BLaER1 treated with 17β-estradiol and CSF1 and Interleukin-3, amounts not matched to agents 10 nM and 100 nM (cell line): Measurements from ENCODE around the gene ENTHD1.

Experiments used
- H3K27ac ChIP-seq, 11 experiments: shearing (Covaris generic); formaldehyde crosslinking; 2 replicates each; pipeline ENCODE4 v1.8.1; 2022
- H3K27me3 ChIP-seq, 11 experiments: shearing (Covaris generic); formaldehyde crosslinking; 2 replicates each; pipeline ENCODE4 v1.8.1; 2022
- H3K36me3 ChIP-seq, 11 experiments: shearing (Covaris generic); formaldehyde crosslinking; 2 replicates each; pipeline ENCODE4 v1.8.1; 2022
- H3K4me1 ChIP-seq, 10 experiments: shearing (Covaris generic); formaldehyde crosslinking; 2 replicates each; pipeline ENCODE4 v1.8.1; 2022
- H3K4me2 ChIP-seq, 11 experiments: shearing (Covaris generic); formaldehyde crosslinking; 2 replicates each; pipeline ENCODE4 v1.8.1; 2022
- H3K4me3 ChIP-seq, 10 experiments: shearing (Covaris generic); formaldehyde crosslinking; 2 replicates each; pipeline ENCODE4 v1.8.1; 2022
- H3K9ac ChIP-seq, 11 experiments: shearing (Covaris generic); formaldehyde crosslinking; 2 replicates each; pipeline ENCODE4 v1.8.1; 2022
- H3K9me3 ChIP-seq, 11 experiments: shearing (Covaris generic); formaldehyde crosslinking; replicated peaks in 1 of 11; 2 replicates each; pipeline ENCODE4 v1.8.1; 2022
- H4K20me1 ChIP-seq, 11 experiments: shearing (Covaris generic); formaldehyde crosslinking; 2 replicates each; pipeline ENCODE4 v1.8.1; 2022
- Cebpa-rat ChIP-seq, 11 experiments: shearing (Covaris generic); IDR thresholded peaks; 2 replicates each; pipeline ENCODE4 v1.8.1; 2022

The ENTHD1 gene

DNA sequence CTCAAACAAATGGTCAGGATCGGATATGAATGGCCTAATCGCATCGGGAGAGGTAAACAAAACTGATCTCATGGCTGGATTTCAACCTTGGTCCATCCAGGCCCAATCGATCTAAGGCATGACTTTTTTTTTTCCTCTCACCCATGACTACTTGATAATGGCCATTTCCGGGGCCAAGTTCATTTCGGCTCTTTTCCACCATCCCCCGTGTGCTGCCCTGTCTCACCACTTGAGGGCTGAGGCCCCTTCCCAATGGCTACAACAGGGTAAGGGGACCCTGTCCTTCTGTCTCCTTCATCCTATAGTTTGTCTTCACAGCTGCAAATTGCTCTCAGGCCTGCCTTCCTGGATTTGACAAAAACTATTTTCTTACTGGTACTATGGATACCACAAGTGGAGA, 34.0 kb upstream of the ENTHD1 start:
- H3K27me3 ChIP-seq, result no peaks in the 10 kb centered on the region
- H3K9ac ChIP-seq, result no peak overlapping the region
- peaks cover 19 to 64% (median 43%) of the 10 kb centered on the region in 10 experiments for H3K4me1 ChIP-seq
- H3K4me2 ChIP-seq, result no peak overlapping the region; a peak in 2 of 22 replicates
- no peaks in the 10 kb centered on the region for H3K36me3 ChIP-seq
- H3K27ac ChIP-seq, result no peak overlapping the region
- H3K9me3 ChIP-seq, result no peaks in the 10 kb centered on the region
- H3K4me3 ChIP-seq, result no peak overlapping the region
- H4K20me1 ChIP-seq, result no peaks in the 10 kb centered on the region
- no peak for TF ChIP-seq Cebpa-rat (IDR thresholded peaks at IDR 0.05)

DNA sequence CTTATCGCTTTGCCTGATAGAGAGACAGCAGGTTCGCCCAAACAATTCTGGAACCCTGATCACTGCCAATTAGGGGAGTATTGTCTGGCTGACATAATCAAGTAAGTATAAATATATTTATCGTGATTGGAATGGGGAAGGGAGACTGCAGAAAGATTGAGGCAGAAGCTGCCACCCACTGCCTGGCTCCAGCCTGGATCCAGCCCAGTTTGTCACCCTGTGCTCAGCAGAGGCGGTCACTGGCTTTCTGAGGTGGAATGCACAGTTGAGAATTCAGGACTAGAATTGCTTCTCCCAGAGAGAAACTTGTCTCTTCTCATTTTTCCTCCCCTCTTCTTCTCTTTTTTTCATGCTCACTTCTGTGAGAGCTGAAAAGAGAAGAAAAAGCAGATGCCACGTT, 33.2 kb upstream of the ENTHD1 start:
- no peak for TF ChIP-seq Cebpa-rat (IDR thresholded peaks at IDR 0.05)
- Histone ChIP-seq H3K4me2 (peak overlapping the region in 10 of 11 experiments; percentile 4 to 56 (median 38); a peak in 14 of 22 replicates), H4K20me1 (no peaks in the 10 kb centered on the region), H3K36me3 (no peaks in the 10 kb centered on the region), H3K27me3 (no peaks in the 10 kb centered on the region), H3K9me3 (no peaks in the 10 kb centered on the region), H3K4me3 (no peak overlapping the region), H3K27ac (no peak overlapping the region), H3K4me1 (peaks cover 19 to 60% (median 41%) of the 10 kb centered on the region in 10 experiments), H3K9ac (no peak overlapping the region)

DNA sequence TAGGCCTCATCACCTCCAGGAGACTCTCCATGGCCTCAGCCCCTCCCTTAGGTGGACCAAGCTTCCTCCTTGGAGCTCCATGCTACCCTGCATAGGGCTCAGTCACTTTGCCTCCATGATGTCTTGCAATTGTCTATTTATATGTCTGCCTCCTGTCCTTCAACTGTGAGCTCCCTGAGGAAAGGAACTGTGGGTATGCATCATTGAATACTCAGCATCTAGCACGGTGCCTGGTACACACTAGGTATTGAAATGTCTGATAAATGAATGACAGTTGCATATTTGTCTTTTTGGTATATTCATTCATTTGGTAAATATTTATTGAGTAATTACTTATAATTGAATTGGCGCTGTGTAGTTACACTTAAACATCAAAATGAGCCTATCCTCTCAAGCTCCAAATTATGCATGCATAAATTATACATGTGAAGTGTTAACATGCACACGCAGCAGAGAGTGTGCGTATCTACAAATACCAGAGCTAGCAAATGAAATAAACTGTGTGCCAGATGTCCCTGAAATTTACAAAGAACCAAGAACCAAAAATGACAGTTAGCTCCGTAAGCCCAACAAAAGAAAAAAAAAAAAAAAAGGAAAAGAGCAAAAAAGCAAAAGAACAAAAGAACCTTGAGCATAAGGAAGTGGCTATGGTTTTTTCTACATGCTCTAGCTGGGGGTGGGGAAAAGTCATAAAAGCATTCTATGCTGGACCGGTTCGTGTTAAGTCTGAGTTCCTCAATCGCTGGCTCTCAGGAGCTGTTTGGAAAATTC, 32.5 kb upstream of the ENTHD1 start:
- Histone ChIP-seq H3K9ac (no peak overlapping the region), H3K4me2 (peak overlapping the region in 10 of 11 experiments; percentile 4 to 56 (median 38); a peak in 19 of 22 replicates), H3K4me1 (peaks cover 14 to 53% (median 36%) of the 10 kb centered on the region in 10 experiments), H3K27ac (no peak overlapping the region), H3K27me3 (no peaks in the 10 kb centered on the region), H4K20me1 (no peaks in the 10 kb centered on the region), H3K9me3 (no peaks in the 10 kb centered on the region), H3K4me3 (no peak overlapping the region), H3K36me3 (no peaks in the 10 kb centered on the region)
- no peak for TF ChIP-seq Cebpa-rat (IDR thresholded peaks at IDR 0.05)

DNA sequence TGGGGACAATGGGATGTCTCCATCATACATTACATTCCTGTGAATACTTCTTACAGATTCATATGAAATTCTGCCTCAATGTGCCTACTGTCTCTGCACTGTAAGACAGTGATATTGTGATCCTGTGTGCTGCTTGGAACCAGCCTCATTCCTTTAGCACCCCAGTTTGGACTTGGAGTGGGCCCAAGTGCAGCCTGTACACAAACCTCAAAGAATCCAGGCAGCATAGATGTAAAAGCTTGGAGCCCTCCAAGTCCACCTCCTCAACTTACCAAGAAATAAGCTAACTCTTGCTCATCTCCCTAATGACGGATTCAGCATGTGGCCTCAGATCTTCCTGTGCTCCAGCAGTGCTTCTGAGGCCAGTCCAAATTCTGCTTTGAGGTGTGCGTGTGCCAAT, 31.7 kb upstream of the ENTHD1 start:
- H3K27me3 ChIP-seq, result no peaks in the 10 kb centered on the region

DNA sequence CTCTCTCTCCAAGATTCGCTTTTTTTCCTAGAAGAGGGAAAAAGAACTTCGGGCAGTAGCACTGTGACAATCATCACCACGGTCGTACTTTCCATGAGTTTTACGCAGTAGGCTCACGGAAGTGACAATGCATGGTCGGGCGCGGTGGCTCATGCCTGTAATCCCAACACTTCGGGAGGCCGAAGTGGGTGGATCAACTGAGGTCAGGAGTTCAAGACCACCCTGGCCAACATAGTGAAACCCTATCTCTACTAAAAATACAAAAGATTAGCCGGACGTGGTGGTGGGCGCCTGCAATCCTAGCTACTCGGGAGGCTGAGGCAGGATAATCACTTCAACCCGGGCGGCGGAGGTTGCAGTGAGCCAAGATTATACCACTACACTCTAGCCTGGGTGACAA, 30.7 kb upstream of the ENTHD1 start:
- Histone ChIP-seq H3K4me3 (no peak overlapping the region), H3K27me3 (no peaks in the 10 kb centered on the region), H3K9ac (no peak overlapping the region), H3K4me1 (peaks cover 11 to 39% (median 24%) of the 10 kb centered on the region in 10 experiments), H3K9me3 (no peaks in the 10 kb centered on the region), H3K36me3 (no peaks in the 10 kb centered on the region), H3K27ac (no peak overlapping the region), H3K4me2 (no peak overlapping the region), H4K20me1 (no peaks in the 10 kb centered on the region)
- no peak for TF ChIP-seq Cebpa-rat (IDR thresholded peaks at IDR 0.05)

More for the DNA sequence above, 31.7 kb upstream of the ENTHD1 start:
- Histone ChIP-seq H3K36me3 (no peaks in the 10 kb centered on the region), H3K4me3 (no peak overlapping the region), H3K4me1 (peaks cover 11 to 45% (median 29%) of the 10 kb centered on the region in 10 experiments), H3K4me2 (peak overlapping the region in 4 of 11 experiments; percentile 35 to 56 (median 48); a peak in 5 of 22 replicates), H3K27ac (no peak overlapping the region), H3K9ac (no peak overlapping the region), H4K20me1 (no peaks in the 10 kb centered on the region), H3K9me3 (no peaks in the 10 kb centered on the region)
- TF ChIP-seq Cebpa-rat (IDR thresholded peaks at IDR 0.05), result no peak

DNA sequence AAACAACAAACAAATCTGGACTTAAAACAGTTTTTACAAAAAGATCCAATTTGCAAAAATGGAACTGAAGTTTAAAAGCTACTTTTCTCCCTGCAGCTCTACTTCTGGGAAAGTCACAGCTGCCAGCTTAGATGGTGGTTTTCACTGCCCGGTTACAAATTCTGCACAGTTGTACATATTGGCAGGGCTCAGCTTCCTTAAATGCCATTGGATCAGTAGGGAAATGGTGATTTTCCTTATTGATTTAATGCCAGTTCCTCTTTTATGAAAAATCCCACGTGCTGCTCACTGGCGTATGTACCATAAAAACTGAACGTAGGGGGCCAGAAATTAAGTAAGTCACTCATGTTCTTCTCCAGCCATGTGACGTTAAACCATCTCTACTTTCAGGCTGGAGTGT, 30.1 kb upstream of the ENTHD1 start:
- H3K9ac ChIP-seq, result no peak overlapping the region
- H3K4me1 ChIP-seq, result peaks cover 11 to 33% (median 18%) of the 10 kb centered on the region in 10 experiments
- H3K4me3 ChIP-seq, result no peak overlapping the region
- H4K20me1 ChIP-seq, result no peaks in the 10 kb centered on the region
- no peak overlapping the region for H3K27ac ChIP-seq
- H3K4me2 ChIP-seq, result no peak overlapping the region
- no peaks in the 10 kb centered on the region for H3K36me3 ChIP-seq
- no peaks in the 10 kb centered on the region for H3K27me3 ChIP-seq
- H3K9me3 ChIP-seq, result no peaks in the 10 kb centered on the region
- TF ChIP-seq Cebpa-rat (IDR thresholded peaks at IDR 0.05), result no peak

DNA sequence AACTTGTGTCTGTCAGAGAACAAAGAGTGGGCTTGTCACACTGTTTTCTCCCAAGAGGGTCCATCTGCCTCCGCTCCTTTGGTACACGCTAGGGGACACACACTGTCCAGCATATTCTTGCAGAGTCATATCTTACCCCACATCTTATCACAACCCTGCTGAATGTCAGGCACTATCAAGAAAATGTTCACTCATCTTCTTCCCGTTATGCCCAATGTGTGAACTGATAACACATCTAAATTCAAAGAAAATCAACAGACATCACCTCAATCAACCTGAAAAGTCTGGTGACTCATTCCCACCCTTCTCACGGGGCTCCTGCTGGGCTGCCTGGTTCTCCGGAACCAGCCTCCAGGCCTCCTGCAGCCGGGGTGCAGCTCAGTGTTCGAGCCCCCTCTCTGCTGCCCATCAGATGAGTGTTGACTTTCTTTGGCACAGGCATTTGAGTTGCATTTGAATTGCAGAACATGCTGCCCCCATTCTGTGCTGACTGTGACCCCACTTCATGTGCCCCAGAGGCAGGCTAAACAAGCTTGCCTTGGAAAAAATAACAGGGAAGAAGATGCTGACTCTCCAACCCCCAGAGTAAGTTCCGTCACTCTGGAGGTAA, 26.7 kb upstream of the ENTHD1 start:
- no peaks in the 10 kb centered on the region for H3K9me3 ChIP-seq
- peaks cover 0 to 9% (median 1%) of the 10 kb centered on the region in 10 experiments; a peak in 7 of 20 replicates for H3K4me1 ChIP-seq
- no peak overlapping the region for H3K9ac ChIP-seq
- no peaks in the 10 kb centered on the region for H3K27me3 ChIP-seq
- no peak overlapping the region for H3K4me2 ChIP-seq
- H3K4me3 ChIP-seq, result no peak overlapping the region
- H3K27ac ChIP-seq, result no peak overlapping the region
- no peaks in the 10 kb centered on the region for H3K36me3 ChIP-seq
- no peak for TF ChIP-seq Cebpa-rat (IDR thresholded peaks at IDR 0.05)
- H4K20me1 ChIP-seq, result no peaks in the 10 kb centered on the region

DNA sequence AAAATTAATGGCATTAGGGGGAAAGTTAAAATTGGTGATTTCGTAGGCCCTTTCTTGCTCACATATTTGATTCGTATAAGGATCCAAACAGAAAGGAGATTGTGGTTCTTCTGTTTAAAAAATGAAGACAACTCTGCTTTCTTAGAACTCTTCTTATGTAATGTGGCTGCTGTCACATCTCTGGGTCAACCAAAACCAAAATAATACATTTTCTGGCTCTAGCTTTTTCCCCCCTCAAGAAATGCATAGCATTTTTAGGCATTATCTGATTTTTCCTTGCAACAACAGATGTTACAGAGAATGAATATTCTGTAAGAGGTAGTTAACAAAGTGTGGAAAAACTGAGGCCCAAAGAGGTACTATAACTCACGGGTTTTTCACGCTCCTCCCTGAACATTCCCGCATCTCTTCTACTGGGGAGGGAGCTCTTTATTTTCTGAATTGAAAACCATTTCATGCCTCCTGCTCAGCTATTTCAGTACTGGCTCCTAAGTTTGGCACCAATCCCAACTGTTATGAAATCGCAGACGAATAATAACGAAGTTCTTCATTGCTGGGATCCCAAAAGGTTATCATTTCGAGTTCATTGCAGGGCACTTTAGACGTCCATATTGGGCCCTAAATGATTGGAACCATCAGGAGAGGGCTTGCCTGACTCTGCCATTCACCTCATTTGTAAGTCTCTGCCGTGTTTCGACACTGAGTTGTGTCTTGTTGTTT, 24.4 kb upstream of the ENTHD1 start:
- TF ChIP-seq Cebpa-rat (IDR thresholded peaks at IDR 0.05), result no peak
- H3K9me3 ChIP-seq, result no peaks in the 10 kb centered on the region
- no peak overlapping the region for H3K9ac ChIP-seq
- H3K27ac ChIP-seq, result no peak overlapping the region
- no peaks in the 10 kb centered on the region for H3K27me3 ChIP-seq
- no peak overlapping the region for H3K4me3 ChIP-seq
- peaks cover 0 to 13% (median 2%) of the 10 kb centered on the region in 10 experiments; a peak in 7 of 20 replicates for H3K4me1 ChIP-seq
- H3K4me2 ChIP-seq, result peak overlapping the region in 4 of 11 experiments; percentile 2 to 50 (median 16); a peak in 5 of 22 replicates
- no peaks in the 10 kb centered on the region for H3K36me3 ChIP-seq
- no peaks in the 10 kb centered on the region for H4K20me1 ChIP-seq

DNA sequence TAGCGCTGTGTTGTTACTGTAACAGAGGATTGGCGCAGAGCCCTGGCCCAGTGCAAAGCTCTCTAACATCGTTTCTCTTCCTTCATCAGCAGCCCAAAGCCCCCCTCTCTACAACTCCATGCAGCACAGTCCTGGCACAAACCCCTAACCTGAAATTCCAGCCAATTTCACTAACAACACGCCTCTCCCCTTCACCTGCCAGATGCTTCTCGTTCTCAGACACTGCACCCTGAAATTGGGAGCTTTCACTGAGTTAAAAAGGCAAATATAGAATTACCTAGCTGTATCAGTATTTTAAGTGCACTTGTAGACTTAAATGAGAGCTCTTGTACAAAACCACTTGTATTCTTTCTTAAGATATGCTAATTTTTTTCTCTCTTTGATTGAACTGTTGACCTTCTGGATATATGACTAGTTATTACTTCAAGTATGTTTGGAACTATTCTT, 23.7 kb upstream of the ENTHD1 start:
- H3K27ac ChIP-seq, result no peak overlapping the region
- H4K20me1 ChIP-seq, result no peaks in the 10 kb centered on the region
- H3K27me3 ChIP-seq, result no peaks in the 10 kb centered on the region
- no peak overlapping the region for H3K4me2 ChIP-seq
- H3K9me3 ChIP-seq, result no peaks in the 10 kb centered on the region
- H3K4me3 ChIP-seq, result no peak overlapping the region
- peaks cover 0 to 13% (median 2%) of the 10 kb centered on the region in 10 experiments; a peak in 7 of 20 replicates for H3K4me1 ChIP-seq
- no peak overlapping the region for H3K9ac ChIP-seq
- TF ChIP-seq Cebpa-rat (IDR thresholded peaks at IDR 0.05), result no peak
- no peaks in the 10 kb centered on the region for H3K36me3 ChIP-seq
